Trophoblast cell (in vitro differentiated cells and primary cell): Measurements from ENCODE around the gene CCNY.

ENCODE experiments used
- DNase-seq, 2 donors: peaks; one replicate each; pipeline ENCODE4 v3.0.0-alpha.2; 2016
- H2AFZ ChIP-seq: 2 replicates; pipeline ENCODE4 v1.6.1; 2013; ENCODE audit warnings: low read length, moderate library complexity, mild to moderate bottlenecking; ENCODE audit not compliant: insufficient read depth, poor library complexity
- H2AK5ac ChIP-seq: 2 replicates; pipeline ENCODE4 v1.6.1; 2013; ENCODE audit warnings: mild to moderate bottlenecking, low read length
- H2BK120ac ChIP-seq: 2 replicates; pipeline ENCODE4 v1.6.1; 2013; ENCODE audit warnings: low read length, mild to moderate bottlenecking, moderate library complexity; ENCODE audit not compliant: insufficient read depth, poor library complexity
- H2BK12ac ChIP-seq: 2 replicates; pipeline ENCODE4 v1.6.1; 2013; ENCODE audit warnings: mild to moderate bottlenecking, low read length, moderate library complexity
- H2BK5ac ChIP-seq: 2 replicates; pipeline ENCODE4 v1.6.1; 2013; ENCODE audit warnings: low read length, low read depth, moderate library complexity, mild to moderate bottlenecking; ENCODE audit not compliant: poor library complexity
- H3K14ac ChIP-seq: 2 replicates; pipeline ENCODE4 v1.6.1; 2013; ENCODE audit warnings: mild to moderate bottlenecking, low read length
- H3K18ac ChIP-seq: 2 replicates; pipeline ENCODE4 v1.6.1; 2013; ENCODE audit warnings: mild to moderate bottlenecking, low read length
- H3K23ac ChIP-seq: 2 replicates; pipeline ENCODE4 v1.6.1; 2013; ENCODE audit warnings: low read length
- H3K27ac ChIP-seq: 2 replicates; pipeline ENCODE4 v1.5.1; 2013; ENCODE audit warnings: low read depth, mild to moderate bottlenecking, inconsistent platforms, low read length, moderate library complexity
- H3K27me3 ChIP-seq: 2 replicates; pipeline ENCODE4 v1.6.1; 2013; ENCODE audit warnings: inconsistent platforms, mild to moderate bottlenecking, low read length, moderate library complexity; ENCODE audit not compliant: insufficient read depth
- H3K36me3 ChIP-seq, 2 experiments: 1 replicate in 1 of 2; 2 replicates in 1 of 2; pipeline ENCODE4 v1.6.1; 2013; ENCODE audit warnings: low read length in 2 of 2, mild to moderate bottlenecking in 2 of 2, moderate library complexity in 1 of 2; ENCODE audit not compliant: insufficient read depth in 2 of 2, control insufficient read depth in 1 of 2
- H3K4ac ChIP-seq: 2 replicates; pipeline ENCODE4 v1.6.1; 2013; ENCODE audit warnings: low read depth, mild to moderate bottlenecking, low read length, moderate library complexity
- H3K4me1 ChIP-seq, 2 experiments: 1 replicate in 1 of 2; 2 replicates in 1 of 2; pipeline ENCODE4 v1.6.1; 2013; ENCODE audit warnings: low read length in 2 of 2, mild to moderate bottlenecking in 2 of 2, moderate library complexity in 1 of 2; ENCODE audit not compliant: insufficient read depth in 2 of 2, control insufficient read depth in 1 of 2
- H3K4me2 ChIP-seq: 2 replicates; pipeline ENCODE4 v1.6.1; 2013; ENCODE audit warnings: inconsistent platforms, mild to moderate bottlenecking, low read length, moderate library complexity
- H3K4me3 ChIP-seq: 2 replicates; pipeline ENCODE4 v1.5.1; 2013; ENCODE audit warnings: mild to moderate bottlenecking, low read depth, low read length, inconsistent platforms
- H3K79me1 ChIP-seq: one replicate; pipeline ENCODE4 v1.6.1; 2013; ENCODE audit warnings: low read length
- H3K79me2 ChIP-seq: 2 replicates; pipeline ENCODE4 v1.6.1; 2013; ENCODE audit warnings: low read length, mild to moderate bottlenecking; ENCODE audit not compliant: control insufficient read depth, insufficient read depth, poor library complexity
- H3K9ac ChIP-seq: 2 replicates; pipeline ENCODE4 v1.6.1; 2013; ENCODE audit warnings: mild to moderate bottlenecking, low read length
- H3K9me3 ChIP-seq: 2 replicates; pipeline ENCODE4 v1.6.1; 2013; ENCODE audit warnings: low read depth, mild to moderate bottlenecking, control low read depth, inconsistent platforms, low read length; ENCODE audit not compliant: insufficient read depth
- H4K12ac ChIP-seq: 2 replicates; pipeline ENCODE4 v1.6.1; 2013; ENCODE audit warnings: low read depth, mild to moderate bottlenecking, low read length, moderate library complexity
- H4K8ac ChIP-seq: 2 replicates; pipeline ENCODE4 v1.6.1; 2013; ENCODE audit warnings: low read depth, mild to moderate bottlenecking, low read length, moderate library complexity
- H4K91ac ChIP-seq: one replicate; pipeline ENCODE4 v1.6.1; 2013; ENCODE audit warnings: low read depth, mild to moderate bottlenecking, low read length, moderate library complexity
- WGBS: extraction: QIAGEN DNeasy Blood & Tissue Kit; methylation state at CpG from one replicate; pipeline ENCODE4 v1.1.7; 2013; ENCODE audit warnings: missing lambda C conversion rate; ENCODE audit not compliant: insufficient read length, insufficient coverage; ENCODE audit errors: extremely low coverage; 5-methylcytosine and 5-hydroxymethylcytosine counted together

CCNY gene

GRCh38 chr10:35458500-35459448, 122.5 kb downstream of the CCNY start:
- H3K27ac ChIP-seq, result no peak overlapping the region
- H3K79me1 ChIP-seq, result no peaks in the 10 kb centered on the region
- H3K79me2 ChIP-seq, result no peaks in the 10 kb centered on the region
- H2AK5ac ChIP-seq, result no peak overlapping the region
- DNase-seq, result no peak
- no peak overlapping the region for H2BK12ac ChIP-seq
- H3K9ac ChIP-seq, result no peak overlapping the region
- H4K12ac ChIP-seq, result no peak overlapping the region
- no peak overlapping the region for H4K8ac ChIP-seq
- peaks cover 0 to 2% of the 10 kb centered on the region in 2 experiments for H3K4me1 ChIP-seq
- no CpG with 5 or more reads among the region's 12 CpGs for WGBS
- no peak overlapping the region for H2AFZ ChIP-seq
- H3K9me3 ChIP-seq, result peaks cover 2% of the 10 kb centered on the region
- H3K18ac ChIP-seq, result no peak overlapping the region
- no peaks in the 10 kb centered on the region for H3K27me3 ChIP-seq
- H3K4ac ChIP-seq, result no peak overlapping the region
- no peak overlapping the region for H2BK120ac ChIP-seq
- no peak overlapping the region for H3K4me2 ChIP-seq
- H3K36me3 ChIP-seq, result no peaks in the 10 kb centered on the region
- no peak overlapping the region for H3K4me3 ChIP-seq
- no peak overlapping the region for H2BK5ac ChIP-seq
- no peak overlapping the region for H3K14ac ChIP-seq
- no peak overlapping the region for H4K91ac ChIP-seq
- no peak overlapping the region for H3K23ac ChIP-seq

- H3K9me3 ChIP-seq, result no peaks in the 10 kb centered on the region
- no peak overlapping the region for H2AFZ ChIP-seq
- peaks cover 0 to 5% of the 10 kb centered on the region in 2 experiments for H3K4me1 ChIP-seq
- H3K4ac ChIP-seq, result no peak overlapping the region
- H3K9ac ChIP-seq, result no peak overlapping the region
- no peak overlapping the region for H4K8ac ChIP-seq
- no peak overlapping the region for H2BK12ac ChIP-seq
- H2BK5ac ChIP-seq, result no peak overlapping the region
- no peak overlapping the region for H3K4me2 ChIP-seq
- no peaks in the 10 kb centered on the region for H3K36me3 ChIP-seq
- DNase-seq, result no peak
- no peaks in the 10 kb centered on the region for H3K79me1 ChIP-seq
- no peak overlapping the region for H3K14ac ChIP-seq
- no peaks in the 10 kb centered on the region for H3K27me3 ChIP-seq
- no peak overlapping the region for H2AK5ac ChIP-seq
- H3K23ac ChIP-seq, result no peak overlapping the region
- no peak overlapping the region for H4K91ac ChIP-seq
- H2BK120ac ChIP-seq, result no peak overlapping the region
- WGBS, result no CpG with 5 or more reads among the region's 2 CpGs
- H4K12ac ChIP-seq, result no peak overlapping the region
- H3K18ac ChIP-seq, result no peak overlapping the region
- H3K4me3 ChIP-seq, result no peak overlapping the region
- no peak overlapping the region for H3K27ac ChIP-seq
- H3K79me2 ChIP-seq, result peaks cover 2% of the 10 kb centered on the region
These were observed 123.1 kb downstream of the CCNY start for GRCh38 chr10:35459449-35459847.

- Histone ChIP-seq H3K79me1 (no peaks in the 10 kb centered on the region), H3K9ac (no peak overlapping the region), H2BK12ac (no peak overlapping the region), H3K27me3 (no peaks in the 10 kb centered on the region), H2BK5ac (no peak overlapping the region), H3K79me2 (peaks cover 2% of the 10 kb centered on the region), H3K9me3 (no peaks in the 10 kb centered on the region), H3K4me2 (no peak overlapping the region), H3K36me3 (no peaks in the 10 kb centered on the region), H2AFZ (no peak overlapping the region), H3K4me3 (no peak overlapping the region), H4K91ac (no peak overlapping the region), H3K27ac (no peak overlapping the region), H2BK120ac (no peak overlapping the region), H3K4ac (no peak overlapping the region), H3K14ac (no peak overlapping the region), H3K4me1 (peaks cover 0 to 5% of the 10 kb centered on the region in 2 experiments), H3K23ac (no peak overlapping the region), H3K18ac (no peak overlapping the region), H2AK5ac (no peak overlapping the region), H4K8ac (no peak overlapping the region), H4K12ac (no peak overlapping the region)
- no peak for DNase-seq
- no CpG with 5 or more reads among the region's 2 CpGs for WGBS
These were observed 124.6 kb downstream of the CCNY start for GRCh38 chr10:35460852-35461460.

- Histone ChIP-seq H3K79me1 (no peaks in the 10 kb centered on the region), H3K9ac (no peak overlapping the region), H4K91ac (no peak overlapping the region), H3K79me2 (peaks cover 2% of the 10 kb centered on the region), H2BK5ac (no peak overlapping the region), H3K23ac (no peak overlapping the region), H3K4me2 (no peak overlapping the region), H3K4me3 (no peak overlapping the region), H3K9me3 (peaks cover 1% of the 10 kb centered on the region), H3K18ac (peak overlapping the region; percentile 16), H4K8ac (no peak overlapping the region), H2BK12ac (no peak overlapping the region), H3K4me1 (peaks cover 0 to 5% of the 10 kb centered on the region in 2 experiments), H2BK120ac (no peak overlapping the region), H4K12ac (no peak overlapping the region), H3K27ac (no peak overlapping the region), H3K27me3 (no peaks in the 10 kb centered on the region), H3K36me3 (no peaks in the 10 kb centered on the region), H2AFZ (no peak overlapping the region), H2AK5ac (no peak overlapping the region), H3K4ac (no peak overlapping the region), H3K14ac (no peak overlapping the region)
- no CpG with 5 or more reads among the region's 5 CpGs for WGBS
- DNase-seq, result no peak
These were observed 126.2 kb downstream of the CCNY start for GRCh38 chr10:35462491-35462934.
